Endothelial cell (in vitro differentiated cells): Measurements from ENCODE around the gene PUM1. TPM values are rescaled to one million over a fixed set of nuclear protein-coding genes. Genes with fewer than 3 reads are reported as not detected.

ENCODE experiments used
- DNase-seq: peaks from one replicate; pipeline ENCODE4 v3.0.0; 2021; ENCODE audit warnings: low spot score
- H3K27ac Mint-ChIP-seq: one replicate; pipeline ENCODE4 v1.8.0; 2021; ENCODE audit warnings: mixed read lengths, inconsistent platforms; ENCODE audit not compliant: unreplicated experiment
- H3K27me3 Mint-ChIP-seq: one replicate; pipeline ENCODE4 v1.8.0; 2021; ENCODE audit warnings: mild to moderate bottlenecking, moderate library complexity, mixed read lengths, inconsistent platforms; ENCODE audit not compliant: unreplicated experiment
- H3K36me3 Mint-ChIP-seq: one replicate; pipeline ENCODE4 v1.8.0; 2021; ENCODE audit warnings: mild to moderate bottlenecking, low read depth, mixed read lengths, inconsistent platforms; ENCODE audit not compliant: unreplicated experiment
- H3K4me1 Mint-ChIP-seq: one replicate; pipeline ENCODE4 v1.8.0; 2021; ENCODE audit warnings: mild to moderate bottlenecking, mixed read lengths, inconsistent platforms; ENCODE audit not compliant: unreplicated experiment
- H3K4me3 Mint-ChIP-seq: one replicate; pipeline ENCODE4 v1.8.0; 2021; ENCODE audit warnings: mild to moderate bottlenecking, mixed read lengths, inconsistent platforms; ENCODE audit not compliant: unreplicated experiment
- H3K9me3 Mint-ChIP-seq: one replicate; pipeline ENCODE4 v1.8.0; 2021; ENCODE audit warnings: mixed read lengths, inconsistent platforms; ENCODE audit not compliant: unreplicated experiment
- total RNA-seq: library from RNA; stranded (reverse); fragmentation: NEBNext Ultra II Directional; extraction: Animal tissue kit (Norgen Biotek cat#: 25700); gene quantifications from one replicate; pipeline ENCODE4 v1.2.1, GENCODE V29; 2021; ENCODE audit not compliant: unreplicated experiment
- TF ChIP-seq, protein P1 (sequence below): fragments of 200-600 bp; sonication (generic); IDR thresholded peaks from one replicate; pipeline ENCODE4 v1.5.0; 2021; ENCODE audit warnings: antibody characterized with exemption; ENCODE audit not compliant: unreplicated experiment

The PUM1 gene
- total RNA-seq, 1 donor from 2014 or later = 135 TPM

DNA sequence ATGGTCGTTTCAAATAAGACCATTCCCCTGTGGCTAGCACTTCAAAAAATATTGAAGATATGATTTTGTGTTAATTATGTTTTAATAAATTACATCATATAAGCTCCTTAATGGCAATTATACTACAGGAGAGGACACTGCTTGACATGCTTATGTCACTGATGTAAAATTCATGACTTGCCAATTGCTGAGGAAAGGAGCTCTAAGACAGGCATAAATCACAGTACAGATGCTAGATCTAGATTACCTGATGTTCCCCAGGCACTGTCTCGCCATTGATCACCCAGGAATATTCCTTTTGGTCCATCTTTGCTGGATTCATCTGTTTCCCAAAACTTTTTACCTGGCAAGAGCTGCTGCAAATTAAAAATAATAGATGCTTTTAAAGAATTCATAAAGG, 58.8 kb downstream of the PUM1 start:
- Mint-ChIP-seq H3K4me1 (peaks cover 19% of the 10 kb centered on the region), H3K4me3 (no peak overlapping the region), H3K9me3 (no peaks in the 10 kb centered on the region), H3K27me3 (no peaks in the 10 kb centered on the region), H3K36me3 (peaks cover 12% of the 10 kb centered on the region), H3K27ac (no peak overlapping the region)
- TF ChIP-seq, protein P1, sequence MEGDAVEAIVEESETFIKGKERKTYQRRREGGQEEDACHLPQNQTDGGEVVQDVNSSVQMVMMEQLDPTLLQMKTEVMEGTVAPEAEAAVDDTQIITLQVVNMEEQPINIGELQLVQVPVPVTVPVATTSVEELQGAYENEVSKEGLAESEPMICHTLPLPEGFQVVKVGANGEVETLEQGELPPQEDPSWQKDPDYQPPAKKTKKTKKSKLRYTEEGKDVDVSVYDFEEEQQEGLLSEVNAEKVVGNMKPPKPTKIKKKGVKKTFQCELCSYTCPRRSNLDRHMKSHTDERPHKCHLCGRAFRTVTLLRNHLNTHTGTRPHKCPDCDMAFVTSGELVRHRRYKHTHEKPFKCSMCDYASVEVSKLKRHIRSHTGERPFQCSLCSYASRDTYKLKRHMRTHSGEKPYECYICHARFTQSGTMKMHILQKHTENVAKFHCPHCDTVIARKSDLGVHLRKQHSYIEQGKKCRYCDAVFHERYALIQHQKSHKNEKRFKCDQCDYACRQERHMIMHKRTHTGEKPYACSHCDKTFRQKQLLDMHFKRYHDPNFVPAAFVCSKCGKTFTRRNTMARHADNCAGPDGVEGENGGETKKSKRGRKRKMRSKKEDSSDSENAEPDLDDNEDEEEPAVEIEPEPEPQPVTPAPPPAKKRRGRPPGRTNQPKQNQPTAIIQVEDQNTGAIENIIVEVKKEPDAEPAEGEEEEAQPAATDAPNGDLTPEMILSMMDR = no peak
- no peak for DNase-seq

DNA sequence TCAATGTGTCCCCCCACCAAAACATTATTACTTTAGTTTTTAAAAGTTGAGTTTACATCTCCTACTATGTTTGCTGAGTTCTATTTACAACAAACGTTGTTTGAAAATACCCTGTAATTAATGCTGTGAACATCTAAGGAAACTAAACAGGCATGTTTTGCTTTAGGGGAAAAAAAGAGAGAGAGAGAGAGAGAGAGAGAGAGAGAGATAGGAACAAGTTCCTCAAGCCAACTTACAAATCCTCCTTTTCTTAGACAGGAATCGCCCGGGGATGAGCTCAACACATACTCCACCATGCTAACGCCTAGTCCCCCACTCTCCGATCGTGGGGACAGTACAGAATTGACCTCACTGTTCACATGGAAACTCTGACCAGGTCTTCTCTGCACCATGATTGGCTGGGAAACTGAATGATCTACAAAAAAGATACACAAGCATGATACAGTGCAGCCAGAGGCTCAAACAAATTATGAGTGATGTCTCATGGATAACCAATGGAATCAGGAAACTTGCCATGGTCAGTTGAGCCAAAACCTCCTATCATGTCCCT, 59.8 kb downstream of the PUM1 start:
- no peaks in the 10 kb centered on the region for H3K27me3 Mint-ChIP-seq
- DNase-seq = no peak
- no peak overlapping the region for H3K4me3 Mint-ChIP-seq
- peak overlapping the region; percentile 82 for H3K27ac Mint-ChIP-seq
- peaks cover 17% of the 10 kb centered on the region for H3K36me3 Mint-ChIP-seq
- TF ChIP-seq, protein P1 = no peak
- H3K9me3 Mint-ChIP-seq = no peaks in the 10 kb centered on the region
- peaks cover 19% of the 10 kb centered on the region for H3K4me1 Mint-ChIP-seq

DNA sequence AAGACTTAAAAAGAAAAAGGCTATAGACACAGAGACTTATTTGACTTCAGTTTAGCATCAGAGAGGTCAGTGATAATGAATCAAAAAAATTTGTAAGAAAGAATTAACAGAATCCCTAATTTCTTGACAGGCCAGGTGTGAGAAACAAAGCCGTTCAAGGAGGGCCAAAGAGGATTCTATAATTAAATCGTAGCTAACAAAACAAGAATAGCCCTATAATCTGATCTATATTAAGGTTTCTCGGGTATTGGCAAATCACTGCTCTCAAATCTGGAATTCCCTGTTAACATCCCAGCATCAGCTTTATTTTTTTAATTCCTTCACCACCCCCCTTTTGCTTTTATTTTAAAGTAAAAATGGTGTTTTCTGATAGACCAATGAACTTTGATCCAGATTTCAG, 60.3 kb downstream of the PUM1 start:
- DNase-seq = no peak
- peaks cover 14% of the 10 kb centered on the region for H3K4me1 Mint-ChIP-seq
- H3K27me3 Mint-ChIP-seq = peaks cover 1% of the 10 kb centered on the region
- H3K36me3 Mint-ChIP-seq = peaks cover 17% of the 10 kb centered on the region
- H3K27ac Mint-ChIP-seq = no peak overlapping the region
- no peak overlapping the region for H3K4me3 Mint-ChIP-seq
- TF ChIP-seq, protein P1 = no peak
- H3K9me3 Mint-ChIP-seq = no peaks in the 10 kb centered on the region

DNA sequence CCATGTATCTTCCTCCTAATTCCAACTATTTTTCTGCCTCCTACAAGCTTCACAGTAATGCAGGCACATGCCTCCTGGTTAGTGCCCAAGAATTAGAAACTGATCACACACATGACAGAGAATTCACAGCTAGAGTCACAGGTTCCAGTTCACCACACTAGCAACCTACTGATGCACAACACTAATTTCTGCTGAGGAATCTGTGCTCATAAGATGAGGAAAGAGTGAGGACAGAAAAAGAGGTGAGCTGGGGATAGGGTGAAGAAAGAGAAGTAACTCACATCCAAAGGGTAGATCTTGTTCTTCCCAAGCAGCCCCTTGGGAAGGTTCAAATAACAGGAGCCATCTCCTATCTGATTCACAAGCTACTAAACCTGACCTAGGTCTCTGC, 61.3 kb downstream of the PUM1 start:
- H3K9me3 Mint-ChIP-seq = no peaks in the 10 kb centered on the region
- peaks cover 1% of the 10 kb centered on the region for H3K27me3 Mint-ChIP-seq
- H3K27ac Mint-ChIP-seq = peak overlapping the region; percentile 13
- H3K36me3 Mint-ChIP-seq = peaks cover 17% of the 10 kb centered on the region
- TF ChIP-seq, protein P1 = no peak
- no peak for DNase-seq
- peaks cover 13% of the 10 kb centered on the region for H3K4me1 Mint-ChIP-seq
- no peak overlapping the region for H3K4me3 Mint-ChIP-seq

DNA sequence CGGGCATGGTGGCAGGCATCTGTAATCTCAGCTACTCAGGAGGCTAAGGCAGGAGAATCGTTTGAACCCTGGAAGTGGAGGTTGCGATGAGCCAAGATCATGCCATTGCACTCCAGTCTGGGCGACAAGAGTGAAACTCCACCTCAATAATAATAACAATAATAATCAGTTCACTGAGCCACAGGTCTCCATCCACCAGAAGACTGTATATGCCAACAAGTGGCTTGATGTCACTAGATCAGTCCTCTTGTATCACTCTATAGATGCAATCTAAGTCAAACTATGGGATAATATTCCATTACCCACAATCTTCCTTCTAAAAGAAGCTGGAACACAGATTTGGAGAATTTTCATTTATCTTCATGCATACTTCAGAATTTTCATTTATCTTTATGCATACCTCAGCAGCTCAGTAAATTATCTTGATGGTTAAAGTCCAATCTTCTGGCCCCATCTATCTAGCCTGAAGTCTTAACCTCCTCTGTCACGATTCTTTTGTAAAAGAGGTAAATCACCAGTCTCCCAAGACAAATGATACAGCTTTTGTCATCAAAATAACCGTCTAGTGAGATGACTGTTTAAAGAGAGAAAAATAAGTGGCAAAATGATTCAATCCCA, 61.8 kb downstream of the PUM1 start:
- no peak for DNase-seq
- Mint-ChIP-seq H3K4me1 (peaks cover 13% of the 10 kb centered on the region), H3K27me3 (peaks cover 1% of the 10 kb centered on the region), H3K9me3 (no peaks in the 10 kb centered on the region), H3K27ac (peak overlapping the region; percentile 13), H3K4me3 (no peak overlapping the region), H3K36me3 (peaks cover 17% of the 10 kb centered on the region)
- TF ChIP-seq, protein P1 = no peak
